Stimulated activated naive B cell treated with anti-CD40 and anti-IgM and Interleukin-4, amounts not matched to agents 10 μg/mL and 1 μg/mL and 100 μg/mL, for 72 hours (primary cell): Measurements from ENCODE around the gene PRKAR2B.

Experiments used
- ATAC-seq, 2 donors: fragments of 150-1000 bp; cut with Tn5 transposase; replicated peaks; 2 replicates each; pipeline ENCODE4 v1.10.0; 2021; ENCODE audit warnings: moderate library complexity in 1 of 2
- DNase-seq: peaks from one replicate; pipeline ENCODE4 v3.0.0; 2021
- H3K27ac Mint-ChIP-seq: one replicate; pipeline ENCODE4 v1.8.0; 2022; ENCODE audit warnings: mild to moderate bottlenecking, mixed read lengths
- H3K27me3 Mint-ChIP-seq, 2 donors: one replicate each; pipeline ENCODE4 v1.8.0; 2022; ENCODE audit warnings: mixed read lengths in 2 of 2
- H3K36me3 Mint-ChIP-seq, 2 donors: one replicate each; pipeline ENCODE4 v1.8.0; 2022; ENCODE audit warnings: mixed read lengths in 2 of 2, mild to moderate bottlenecking in 1 of 2
- H3K4me1 Mint-ChIP-seq, 2 donors: one replicate each; pipeline ENCODE4 v1.8.0; 2022; ENCODE audit warnings: mixed read lengths in 2 of 2, mild to moderate bottlenecking in 1 of 2
- H3K4me3 Mint-ChIP-seq, 2 donors: one replicate each; pipeline ENCODE4 v1.8.0; 2022; ENCODE audit warnings: mild to moderate bottlenecking in 2 of 2, mixed read lengths in 2 of 2, moderate library complexity in 1 of 2
- H3K9me3 Mint-ChIP-seq, 2 donors: one replicate each; pipeline ENCODE4 v1.8.0; 2022; ENCODE audit warnings: mixed read lengths in 2 of 2, mild to moderate bottlenecking in 1 of 2

The PRKAR2B gene

GRCh38 chr7:107044347-107045194 lies at the start of gene PRKAR2B:
TSS of gene PRKAR2B (plus strand) at chr7:107044705. CDS start at chr7:107044908, 203 bp downstream.
- Mint-ChIP-seq H3K36me3 (no peaks in the 10 kb centered on the region), H3K4me3 (peak within 1 kb of the TSS; percentile 91 to 93), H3K27ac (peak within 1 kb of the TSS; percentile 73), H3K9me3 (no peaks in the 10 kb centered on the region), H3K4me1 (peaks cover 8 to 18% of the 10 kb centered on the region in 2 donors), H3K27me3 (peaks cover 24 to 39% of the 10 kb centered on the region in 2 donors)
- DNase-seq: peak; percentile 44
- peak; percentile 89 for ATAC-seq

DNA sequence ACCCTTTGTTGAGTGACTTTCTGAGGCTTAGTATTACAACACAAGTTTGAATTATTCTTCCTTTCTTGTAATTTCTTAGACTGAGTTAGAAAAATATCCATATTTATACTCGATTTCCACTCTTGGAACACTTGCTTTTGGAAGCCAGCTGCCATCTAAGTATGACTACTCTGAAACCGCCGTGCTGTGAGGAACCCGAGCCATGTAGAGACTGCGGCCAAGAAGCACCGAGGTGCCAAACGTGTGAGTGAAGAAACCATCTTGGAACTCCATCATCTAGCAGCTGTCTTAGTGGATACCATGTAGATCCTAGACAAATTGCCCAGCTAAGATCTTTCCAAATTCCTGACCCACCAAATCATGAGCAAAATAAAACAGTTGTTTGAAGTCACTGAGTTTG lies 49.7 kb upstream of the PRKAR2B start:
- no peak overlapping the region for H3K27ac Mint-ChIP-seq
- peaks cover 0 to 2% of the 10 kb centered on the region in 2 donors for H3K36me3 Mint-ChIP-seq
- no peak overlapping the region for H3K4me3 Mint-ChIP-seq
- DNase-seq (no peak), ATAC-seq (no peak)
- H3K27me3 Mint-ChIP-seq: peaks cover 14 to 18% of the 10 kb centered on the region in 2 donors
- no peaks in the 10 kb centered on the region for H3K4me1 Mint-ChIP-seq
- no peaks in the 10 kb centered on the region for H3K9me3 Mint-ChIP-seq

DNA sequence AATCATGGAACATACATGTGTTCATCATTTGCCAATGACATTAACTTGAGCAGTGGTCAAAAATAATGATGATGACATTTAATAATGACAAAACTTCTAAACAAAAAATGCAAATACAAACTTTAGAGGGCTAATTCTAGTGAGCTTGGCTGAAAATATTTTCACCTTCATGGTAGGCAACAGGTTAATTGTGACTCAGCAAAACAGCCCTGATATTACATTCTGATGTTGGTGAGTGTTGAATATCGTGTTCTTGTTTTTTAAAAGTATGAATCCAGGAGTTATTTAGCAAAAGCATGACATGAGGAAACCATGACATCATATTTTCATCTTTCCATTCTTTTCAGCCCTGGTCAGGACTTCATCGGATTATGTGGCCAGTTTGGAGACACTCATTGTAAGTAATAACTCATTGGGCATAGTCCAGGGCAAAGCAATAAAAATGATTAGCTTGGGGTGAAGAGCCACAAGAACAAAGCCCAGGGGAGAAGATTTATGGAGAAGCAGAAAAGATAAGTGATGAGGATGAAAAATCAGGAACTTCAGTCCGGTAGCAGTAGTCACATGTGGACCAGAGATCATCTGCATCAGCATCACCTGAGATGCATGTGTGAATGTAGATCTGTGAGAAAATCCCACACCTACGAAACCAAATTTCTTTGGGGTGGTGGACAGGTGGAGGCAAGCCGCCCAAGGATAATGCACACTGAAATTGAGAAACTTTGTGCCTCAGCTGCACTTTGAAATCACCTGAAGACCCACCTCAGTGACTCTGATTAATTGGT lies 46.8 kb upstream of the PRKAR2B start:
- no peak for ATAC-seq

GRCh38 chr7:106999023-106999422 lies 45.5 kb upstream of the PRKAR2B start:
- Mint-ChIP-seq H3K9me3 (no peaks in the 10 kb centered on the region), H3K4me1 (no peaks in the 10 kb centered on the region), H3K27ac (no peak overlapping the region), H3K36me3 (peaks cover 0 to 1% of the 10 kb centered on the region in 2 donors), H3K4me3 (no peak overlapping the region), H3K27me3 (peaks cover 10 to 18% of the 10 kb centered on the region in 2 donors)
- no peak for ATAC-seq
- DNase-seq: no peak

More for the DNA sequence above, 46.8 kb upstream of the PRKAR2B start:
- no peak overlapping the region for H3K27ac Mint-ChIP-seq
- H3K4me3 Mint-ChIP-seq: no peak overlapping the region
- no peak for DNase-seq
- peaks cover 14 to 18% of the 10 kb centered on the region in 2 donors for H3K27me3 Mint-ChIP-seq
- H3K36me3 Mint-ChIP-seq: peaks cover 0 to 2% of the 10 kb centered on the region in 2 donors
- H3K4me1 Mint-ChIP-seq: no peaks in the 10 kb centered on the region
- no peaks in the 10 kb centered on the region for H3K9me3 Mint-ChIP-seq

DNA sequence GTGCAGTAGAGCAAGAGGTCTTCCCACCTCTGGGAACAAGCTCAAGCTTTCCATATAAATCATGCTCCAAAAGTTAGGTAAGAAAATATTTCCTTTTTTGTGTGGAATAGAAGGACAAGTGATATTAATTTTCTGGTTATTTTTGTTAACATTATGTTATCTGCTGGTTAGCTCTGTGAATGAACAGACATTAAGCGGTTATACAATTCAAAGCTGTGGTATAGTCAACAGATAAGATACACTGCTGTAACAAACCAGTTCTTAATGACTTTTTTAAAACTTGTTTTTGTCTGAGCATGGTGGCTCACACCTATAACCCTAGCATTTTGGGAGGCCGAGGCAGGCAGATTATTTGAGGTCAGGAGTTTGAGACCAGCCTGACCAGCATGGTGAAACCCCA lies 43.0 kb upstream of the PRKAR2B start:
- Mint-ChIP-seq H3K27me3 (peaks cover 1 to 7% of the 10 kb centered on the region in 2 donors), H3K9me3 (no peaks in the 10 kb centered on the region), H3K4me3 (no peak overlapping the region), H3K27ac (no peak overlapping the region), H3K36me3 (no peaks in the 10 kb centered on the region), H3K4me1 (no peaks in the 10 kb centered on the region)
- DNase-seq: no peak
- no peak for ATAC-seq

GRCh38 chr7:107002126-107002525 lies 42.4 kb upstream of the PRKAR2B start:
- Mint-ChIP-seq H3K4me3 (no peak overlapping the region), H3K27ac (no peak overlapping the region), H3K4me1 (no peaks in the 10 kb centered on the region), H3K9me3 (no peaks in the 10 kb centered on the region), H3K36me3 (no peaks in the 10 kb centered on the region), H3K27me3 (peaks cover 0 to 7% of the 10 kb centered on the region in 2 donors)
- no peak for DNase-seq
- ATAC-seq: no peak

GRCh38 chr7:107002529-107002998 lies 41.9 kb upstream of the PRKAR2B start:
- Mint-ChIP-seq H3K27ac (no peak overlapping the region), H3K27me3 (peaks cover 0 to 4% of the 10 kb centered on the region in 2 donors), H3K36me3 (no peaks in the 10 kb centered on the region), H3K4me3 (no peak overlapping the region), H3K9me3 (no peaks in the 10 kb centered on the region), H3K4me1 (no peaks in the 10 kb centered on the region)
- DNase-seq: no peak
- ATAC-seq: no peak

DNA sequence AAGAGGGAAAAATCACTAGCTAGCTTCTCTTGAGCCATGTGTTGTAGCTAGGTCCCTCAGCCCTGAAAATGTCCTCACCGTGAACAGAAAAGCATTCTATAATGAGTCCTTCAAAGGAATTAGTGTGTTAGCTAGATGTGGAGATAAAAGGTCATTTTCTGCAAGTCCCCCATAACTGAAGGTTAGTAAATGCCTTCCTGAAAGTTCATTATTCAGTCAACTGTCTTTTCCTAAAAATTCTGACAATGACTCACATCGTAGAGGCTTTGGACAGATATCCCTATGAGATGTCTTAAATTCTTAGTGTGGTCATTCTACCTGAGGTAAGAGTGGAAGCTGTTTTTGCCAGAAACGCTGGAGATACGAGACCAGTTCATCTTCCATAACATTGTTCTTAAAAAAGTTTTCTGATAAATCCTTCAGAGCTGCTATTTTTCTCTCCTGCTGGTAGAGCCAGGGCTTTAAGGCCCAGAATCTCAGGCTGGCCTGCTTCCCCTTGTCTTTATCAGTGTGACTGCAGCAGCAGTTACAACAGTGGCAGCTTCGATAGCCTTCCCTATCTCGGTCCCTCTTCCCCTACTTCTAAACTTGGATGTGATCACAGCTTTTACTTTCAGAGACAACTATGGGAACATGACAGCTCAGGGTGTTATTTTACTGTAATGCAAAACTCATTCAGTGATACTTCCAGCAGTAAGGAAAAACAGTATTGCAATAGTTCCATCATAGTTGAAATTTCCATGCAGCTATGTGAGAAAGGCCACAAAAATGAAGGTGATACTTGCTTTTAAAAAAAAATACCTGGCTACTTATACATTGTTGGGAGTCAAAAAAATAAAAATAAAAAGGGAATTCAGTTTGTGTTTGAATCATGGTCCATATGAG lies 37.3 kb upstream of the PRKAR2B start:
- no peak overlapping the region for H3K27ac Mint-ChIP-seq
- no peaks in the 10 kb centered on the region for H3K9me3 Mint-ChIP-seq
- ATAC-seq: no peak
- H3K4me3 Mint-ChIP-seq: no peak overlapping the region
- no peaks in the 10 kb centered on the region for H3K27me3 Mint-ChIP-seq
- no peaks in the 10 kb centered on the region for H3K36me3 Mint-ChIP-seq
- H3K4me1 Mint-ChIP-seq: no peaks in the 10 kb centered on the region
- no peak for DNase-seq

DNA sequence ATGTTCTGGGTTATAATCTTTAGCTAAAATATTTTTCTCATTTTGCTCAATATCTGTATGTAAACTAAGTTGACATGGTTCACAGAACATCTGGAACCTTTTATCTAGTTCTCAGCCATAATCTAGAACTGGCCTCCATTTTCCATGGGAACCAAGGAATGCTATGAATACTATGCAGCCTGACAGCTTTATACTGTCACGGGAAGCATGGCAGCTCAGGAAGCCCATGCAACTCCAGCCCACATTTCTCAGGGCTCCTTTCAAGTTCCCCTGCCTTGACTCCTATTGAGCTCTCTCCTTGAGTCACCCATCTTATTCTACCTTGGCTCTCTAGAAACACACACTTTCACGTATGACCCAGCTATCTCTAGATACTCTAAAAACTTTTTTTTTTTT lies 36.6 kb upstream of the PRKAR2B start:
- Mint-ChIP-seq H3K27me3 (no peaks in the 10 kb centered on the region), H3K27ac (no peak overlapping the region), H3K4me3 (no peak overlapping the region), H3K36me3 (no peaks in the 10 kb centered on the region), H3K9me3 (no peaks in the 10 kb centered on the region), H3K4me1 (no peaks in the 10 kb centered on the region)
- DNase-seq (no peak), ATAC-seq (no peak)

DNA sequence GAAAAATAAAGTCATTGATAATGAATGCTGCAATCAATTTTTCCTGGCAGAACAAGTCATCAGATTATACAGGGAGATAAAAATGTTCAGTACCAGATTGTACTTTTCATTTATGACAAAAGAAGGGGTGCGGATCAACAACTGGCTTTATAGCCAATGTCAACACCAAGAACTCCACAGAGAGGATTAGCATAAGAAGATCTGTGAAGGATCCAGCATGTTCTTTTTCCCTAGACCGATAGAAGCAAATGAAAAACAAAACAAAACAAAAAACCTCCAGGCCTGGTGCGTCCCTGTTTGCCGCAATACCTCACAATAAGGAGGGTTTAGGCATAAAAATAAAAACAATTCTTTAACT lies 34.7 kb upstream of the PRKAR2B start:
- Mint-ChIP-seq H3K9me3 (no peaks in the 10 kb centered on the region), H3K36me3 (no peaks in the 10 kb centered on the region), H3K4me1 (no peaks in the 10 kb centered on the region), H3K27ac (no peak overlapping the region), H3K27me3 (no peaks in the 10 kb centered on the region), H3K4me3 (no peak overlapping the region)
- DNase-seq (no peak), ATAC-seq (no peak)

GRCh38 chr7:107012691-107013090 lies 31.8 kb upstream of the PRKAR2B start:
- H3K9me3 Mint-ChIP-seq: no peaks in the 10 kb centered on the region
- H3K4me3 Mint-ChIP-seq: no peak overlapping the region
- ATAC-seq: no peak

GRCh38 chr7:107014387-107015023 lies 30.0 kb upstream of the PRKAR2B start:
- no peaks in the 10 kb centered on the region for H3K9me3 Mint-ChIP-seq
- DNase-seq (no peak), ATAC-seq (no peak)
- H3K27me3 Mint-ChIP-seq: no peaks in the 10 kb centered on the region
- no peaks in the 10 kb centered on the region for H3K4me1 Mint-ChIP-seq
- no peaks in the 10 kb centered on the region for H3K36me3 Mint-ChIP-seq
- H3K4me3 Mint-ChIP-seq: no peak overlapping the region
- H3K27ac Mint-ChIP-seq: no peak overlapping the region

More at GRCh38 chr7:107012691-107013090, 31.8 kb upstream of the PRKAR2B start:
- Mint-ChIP-seq H3K27ac (no peak overlapping the region), H3K36me3 (no peaks in the 10 kb centered on the region), H3K4me1 (no peaks in the 10 kb centered on the region), H3K27me3 (no peaks in the 10 kb centered on the region)
- DNase-seq: no peak

DNA sequence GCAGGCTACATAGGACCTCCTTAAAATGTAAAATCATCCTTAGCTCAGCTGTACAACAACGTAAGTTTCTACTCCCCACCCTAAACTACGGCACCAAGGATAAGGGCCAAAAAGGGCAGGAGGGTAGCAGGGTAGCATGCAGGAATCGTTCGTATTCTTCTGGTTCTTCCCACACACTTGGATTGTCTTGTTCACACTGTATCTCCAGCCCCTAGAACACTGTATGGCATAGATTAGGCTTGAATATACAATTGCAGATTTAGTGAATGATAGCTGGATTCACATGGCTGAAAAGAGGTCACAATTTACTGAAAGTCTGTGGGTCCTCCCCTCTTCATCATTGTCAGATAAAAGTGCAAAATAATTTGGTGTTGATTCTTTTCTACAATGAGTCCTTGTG lies 28.2 kb upstream of the PRKAR2B start:
- ATAC-seq (no peak), DNase-seq (no peak)
- H3K9me3 Mint-ChIP-seq: no peaks in the 10 kb centered on the region
- H3K27ac Mint-ChIP-seq: no peak overlapping the region
- no peak overlapping the region for H3K4me3 Mint-ChIP-seq
- no peaks in the 10 kb centered on the region for H3K36me3 Mint-ChIP-seq
- no peaks in the 10 kb centered on the region for H3K27me3 Mint-ChIP-seq
- H3K4me1 Mint-ChIP-seq: no peaks in the 10 kb centered on the region
